ENCODE results near the gene MAPK12.

MAPK12 gene

DNA sequence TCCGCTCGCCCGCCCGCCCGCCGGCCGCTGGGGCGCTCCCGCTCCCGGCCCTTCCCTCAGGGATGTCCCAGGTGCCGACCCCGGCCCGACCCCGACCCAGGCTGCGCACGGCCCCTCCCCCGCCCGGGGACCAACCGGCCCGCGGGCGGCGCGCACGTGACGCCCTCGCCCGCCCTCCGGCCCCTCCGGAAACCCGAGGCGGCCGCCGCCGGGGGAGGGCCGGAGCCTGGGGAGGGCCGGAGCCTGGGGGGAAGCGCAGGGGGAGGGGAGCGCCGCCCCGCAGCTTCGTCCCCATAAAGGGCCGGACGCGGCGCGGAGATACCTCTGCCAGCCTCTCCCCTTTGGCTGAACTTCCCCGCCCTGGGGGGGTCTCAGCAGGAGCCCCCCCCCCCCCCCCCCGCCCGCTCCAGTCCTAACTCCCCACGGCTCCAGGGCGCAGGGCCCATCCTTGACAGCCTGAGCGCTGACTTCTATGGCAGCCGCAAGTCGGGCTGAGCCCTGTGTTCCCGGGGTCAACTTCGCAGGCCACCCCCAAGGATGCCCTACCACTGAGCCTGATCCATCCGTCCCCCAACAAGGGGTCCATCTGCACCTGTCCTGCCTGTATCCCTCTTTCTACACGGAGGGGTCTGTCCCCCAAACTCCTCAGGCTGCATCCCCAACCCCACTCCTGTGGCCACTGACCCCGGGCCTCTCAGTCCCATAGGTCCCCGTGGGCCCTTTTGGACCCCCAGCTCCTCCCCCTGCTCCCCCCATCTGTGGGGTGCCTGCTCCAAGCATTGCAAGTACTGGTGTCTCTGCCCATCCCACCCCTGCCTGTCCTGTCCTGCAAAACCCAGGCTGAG is at the start of gene MAPK12:
TSS of gene MAPK12 (minus strand) at position 69 of the 845 bp plus-strand sequence. CDS start 174 bp downstream, outside the sequence.
- DNase-seq = no peak

DNA sequence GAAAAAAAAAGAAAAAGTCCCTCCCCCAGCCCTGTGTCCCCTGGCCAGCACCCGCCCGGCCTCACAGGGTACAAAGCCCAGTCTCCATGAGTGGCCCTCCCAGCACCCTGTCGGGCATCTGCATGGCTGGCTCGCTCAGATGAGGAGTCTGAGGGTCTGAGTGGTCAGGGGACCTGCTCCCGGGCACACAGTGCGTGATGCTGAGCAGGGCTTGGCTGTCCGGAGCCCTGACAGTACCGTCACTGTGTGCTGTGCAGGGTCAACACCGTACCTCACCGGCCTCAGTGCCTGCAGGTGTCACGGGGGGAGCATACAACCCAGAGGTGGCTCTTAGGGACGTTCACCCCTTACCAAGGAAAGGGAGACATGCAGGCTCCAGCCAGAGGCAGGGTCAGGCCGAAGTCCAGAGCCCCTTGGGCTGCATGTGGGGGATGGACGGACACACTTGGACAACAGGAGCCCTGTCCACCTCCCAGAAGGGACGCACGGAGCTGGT is 49.5 kb upstream of the MAPK12 start:
- no peak for DNase-seq

DNA sequence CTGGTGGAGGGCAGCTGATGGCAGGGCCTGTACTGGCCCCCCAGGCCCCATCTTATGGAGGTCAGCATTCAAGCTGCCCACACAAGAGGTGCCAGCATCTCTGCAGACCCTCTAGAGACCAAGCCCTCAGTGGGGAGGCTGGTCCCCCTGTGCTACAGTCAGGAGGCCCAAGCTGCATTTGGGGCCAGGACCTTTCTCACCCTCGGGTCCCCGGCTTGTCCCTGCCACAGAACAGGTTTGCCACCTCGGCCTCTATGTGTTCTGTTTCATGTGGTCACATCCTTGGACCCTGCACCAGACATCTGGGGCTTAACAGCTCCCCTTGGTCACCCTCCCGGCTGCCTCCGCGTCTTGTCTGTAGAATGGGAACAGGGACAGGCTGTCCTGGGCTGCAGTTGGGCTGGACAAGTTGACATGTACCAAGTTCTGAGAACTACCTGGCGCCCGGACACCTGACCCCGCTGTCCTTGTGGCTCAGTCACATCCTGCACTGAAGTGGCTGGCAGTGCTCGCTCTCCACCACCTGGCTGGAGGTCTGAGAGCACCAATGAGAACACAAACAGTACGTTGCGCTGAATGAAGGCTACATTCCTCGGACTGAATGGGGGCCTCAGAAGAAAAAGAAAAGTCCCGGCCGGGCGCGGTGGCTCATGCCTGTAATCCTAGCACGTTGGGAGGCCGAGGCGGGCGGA is 48.7 kb upstream of the MAPK12 start:
- DNase-seq = no peak

DNA sequence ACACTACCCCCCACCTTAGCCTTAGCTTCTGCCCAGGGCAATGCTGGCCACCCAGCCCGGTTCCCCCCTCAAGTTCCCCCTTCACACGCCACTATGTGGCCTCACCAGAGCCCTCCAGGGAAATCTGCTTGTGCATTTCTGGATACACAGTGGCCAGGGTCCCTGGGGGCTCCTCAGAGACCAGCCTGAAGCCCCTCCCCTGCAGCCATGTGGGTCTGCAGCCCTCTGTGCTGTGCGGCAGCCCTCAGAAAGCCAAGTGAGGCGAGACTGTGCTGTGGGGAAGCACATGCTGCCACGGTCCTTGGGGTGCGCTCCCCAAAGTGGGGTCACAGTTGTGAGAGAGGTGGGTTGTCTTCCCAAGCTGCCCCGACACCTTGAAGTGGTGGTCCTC is 48.1 kb upstream of the MAPK12 start:
- no peak for DNase-seq

DNA sequence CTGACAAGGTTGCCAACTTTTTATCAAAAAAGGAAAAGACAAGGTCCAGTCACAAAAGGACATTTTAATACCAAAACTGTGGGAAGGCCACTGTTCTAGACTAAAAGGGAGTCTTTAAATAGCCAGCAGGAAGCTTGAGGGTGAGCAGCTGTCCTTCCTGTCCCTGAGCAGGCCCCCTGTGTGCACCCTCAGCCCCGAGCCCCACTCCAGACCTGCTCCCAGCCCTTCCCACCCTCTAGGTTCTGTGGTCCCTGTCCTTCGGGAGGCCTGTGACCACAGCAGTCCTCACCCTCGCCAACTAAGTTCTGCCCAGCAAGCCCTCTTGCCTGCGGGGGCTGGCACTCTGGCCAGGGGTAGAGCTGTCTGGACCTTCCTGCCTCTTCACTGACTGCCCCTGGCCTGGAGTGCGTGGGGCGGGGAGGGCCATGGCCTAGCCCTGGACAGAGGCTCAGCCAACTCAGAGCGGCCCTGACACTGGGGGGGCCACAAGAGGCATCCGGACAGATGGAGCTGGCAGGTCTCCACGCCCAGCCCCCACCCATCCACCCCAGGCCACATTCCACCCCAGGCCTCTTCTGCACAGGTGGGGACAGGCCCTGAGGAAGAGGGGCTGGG is 47.6 kb upstream of the MAPK12 start:
- DNase-seq = no peak

DNA sequence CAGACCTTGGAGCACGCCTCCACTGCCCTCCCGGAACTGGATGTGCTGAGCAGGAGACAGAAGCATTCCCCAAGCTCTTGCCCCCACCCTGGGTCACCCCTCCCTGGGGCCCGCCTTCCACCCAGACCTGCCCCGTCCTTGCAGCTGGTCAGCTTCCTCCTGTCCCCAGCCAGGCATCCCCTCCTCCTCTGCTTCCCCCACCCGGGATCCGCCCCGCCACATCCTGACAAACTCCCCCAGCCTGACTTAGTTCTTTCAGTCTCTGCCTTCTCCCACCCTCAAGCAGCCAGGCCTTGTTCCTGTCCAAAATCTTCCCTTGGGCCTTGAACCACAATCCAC is 47.1 kb upstream of the MAPK12 start:
- DNase-seq = no peak

DNA sequence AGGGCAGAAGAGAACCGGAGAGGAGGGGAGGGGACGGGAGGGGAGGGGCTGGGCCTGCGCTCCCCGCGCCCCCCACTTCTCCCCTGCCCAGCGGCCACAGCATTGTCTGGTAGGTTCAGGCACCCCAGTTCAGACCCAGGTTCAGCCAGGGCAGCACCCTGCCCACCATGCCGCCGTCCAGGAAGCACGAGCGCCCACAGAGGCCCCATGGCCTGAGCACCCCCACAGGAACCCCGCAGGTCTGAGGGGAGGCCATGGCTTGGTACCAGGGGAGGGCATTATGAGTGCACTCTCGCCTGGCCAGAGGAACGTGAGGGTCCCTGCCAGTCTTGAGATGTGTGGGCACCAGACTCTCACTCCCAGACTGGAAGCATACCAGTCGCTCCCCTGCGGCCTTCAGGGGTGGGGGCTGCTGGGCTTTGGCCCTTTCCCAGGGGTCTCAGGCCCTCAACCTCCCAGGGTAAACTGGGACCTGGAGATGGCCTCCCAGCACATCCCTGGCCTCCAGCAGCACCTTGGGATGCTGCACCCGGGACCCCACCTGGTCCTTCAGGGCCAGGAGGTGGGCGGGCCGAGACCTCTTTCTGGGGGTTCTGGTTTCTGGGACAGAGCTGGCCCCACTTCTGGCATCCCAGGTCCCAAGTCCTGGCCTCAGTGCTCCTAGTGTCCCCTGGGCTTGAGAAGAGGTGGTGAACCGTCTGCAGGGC is 46.6 kb upstream of the MAPK12 start:
- DNase-seq = no peak

DNA sequence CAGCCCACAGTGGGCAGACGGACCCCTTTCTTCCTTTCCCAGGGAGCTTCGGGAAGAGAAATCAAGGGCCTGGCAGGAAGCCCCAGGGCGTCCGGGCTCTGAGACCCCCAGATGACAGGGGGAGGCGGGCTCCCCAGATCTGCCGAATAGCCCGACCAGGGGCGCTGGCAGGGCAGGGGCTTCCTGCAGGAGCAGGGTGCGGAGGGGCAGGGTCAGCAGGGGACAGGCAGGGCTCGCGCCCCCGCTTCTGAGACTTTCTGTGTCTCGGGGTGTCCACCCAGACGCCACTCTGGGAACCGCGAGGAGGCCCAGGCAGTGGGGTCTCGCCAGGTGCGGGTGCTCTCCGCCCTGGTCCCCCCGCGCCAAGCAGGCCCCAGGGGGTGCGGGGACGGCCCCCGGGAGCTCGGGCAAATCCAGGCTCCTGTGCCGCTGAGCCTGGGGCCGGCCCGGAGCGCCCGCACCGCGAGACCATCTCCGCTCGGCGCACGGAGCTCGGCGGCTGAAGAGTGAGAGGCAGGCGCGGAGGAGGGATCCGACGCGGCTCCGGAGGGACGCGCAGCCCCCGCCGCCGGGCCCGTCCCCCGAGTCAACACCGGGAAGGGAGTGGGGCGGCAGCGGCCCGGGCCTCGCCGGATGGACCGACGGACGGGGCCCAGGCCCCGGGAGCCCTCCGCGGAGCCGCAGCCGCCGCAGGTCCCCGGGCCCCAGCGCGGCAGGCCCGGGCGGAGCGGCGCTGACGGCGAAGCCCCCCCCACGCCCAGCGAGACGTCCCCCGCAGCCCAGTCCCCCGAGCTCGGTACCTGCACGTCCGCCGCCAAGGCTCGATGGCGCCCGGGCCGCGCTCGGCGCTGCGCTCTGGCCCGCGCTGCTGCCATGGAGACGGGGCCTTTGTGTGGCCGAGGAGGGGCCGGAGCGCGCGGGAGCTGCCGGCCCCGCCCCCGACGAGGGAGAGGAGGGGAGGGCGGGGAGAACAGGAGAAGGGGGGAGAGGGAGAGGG is 45.6 kb upstream of the MAPK12 start, which contains the start of gene PLXNB2:
TSS of gene PLXNB2 (minus strand) at position 894 of the 997 bp plus-strand sequence. CDS start 17,062 bp downstream, outside the sequence.
- no peak for DNase-seq

DNA sequence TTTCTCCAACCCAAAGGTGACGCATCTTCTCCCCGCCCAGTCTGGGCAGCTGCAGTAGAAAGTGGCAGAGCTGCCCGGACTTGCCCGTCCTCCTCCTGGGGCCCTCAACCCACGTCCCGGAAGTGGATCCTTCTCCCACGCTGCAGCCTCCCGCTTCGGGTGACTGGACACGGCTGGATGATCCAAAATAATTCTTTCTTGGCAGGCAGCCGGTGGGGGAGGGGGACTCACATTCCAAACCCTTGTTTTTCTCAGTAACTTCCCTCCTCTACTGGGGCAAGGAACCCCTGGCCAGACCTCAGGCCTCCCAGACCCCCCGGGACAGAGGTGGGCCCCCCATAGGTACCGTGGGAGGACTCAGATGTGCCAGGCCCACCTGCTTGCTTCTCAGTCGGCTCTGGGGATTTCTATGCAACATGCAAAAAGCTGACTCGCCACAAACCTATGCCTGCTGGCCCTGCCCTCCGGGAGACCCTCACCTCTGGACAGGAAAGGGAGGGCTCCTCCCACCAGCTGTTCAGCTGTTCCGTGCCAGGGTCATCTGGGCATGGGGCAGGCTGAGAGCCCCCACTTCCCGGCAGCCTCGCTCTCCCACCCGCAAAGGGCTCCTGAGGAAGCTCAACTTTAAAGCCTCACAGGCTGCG is 44.6 kb upstream of the MAPK12 start:
- no peak for DNase-seq

DNA sequence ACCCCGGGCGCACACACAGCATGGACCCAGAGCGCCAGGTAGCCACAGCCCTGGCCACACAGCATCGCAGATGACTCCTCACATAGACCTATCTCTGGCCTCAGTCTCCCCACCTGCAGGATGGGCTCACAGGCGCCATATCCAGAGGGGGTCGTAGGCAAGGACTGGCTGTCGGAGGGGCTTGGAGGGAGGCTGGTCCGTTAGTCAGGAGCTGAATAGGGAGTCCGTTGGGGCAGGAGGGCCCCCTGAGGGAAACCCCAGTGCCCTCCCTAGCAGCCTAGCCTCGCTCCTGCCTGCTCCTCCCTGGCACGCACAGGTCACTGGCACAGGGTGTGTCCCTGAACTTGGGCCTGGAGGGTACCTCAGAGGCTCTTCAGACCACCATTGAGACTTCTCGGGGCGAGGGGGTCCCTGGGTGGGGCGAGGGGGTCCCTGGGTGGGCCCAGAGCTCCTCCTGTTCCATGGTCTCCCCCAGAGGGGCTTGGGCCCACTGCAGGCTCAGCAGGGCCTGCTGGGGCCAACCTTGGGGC is 44.0 kb upstream of the MAPK12 start:
- no peak for DNase-seq

DNA sequence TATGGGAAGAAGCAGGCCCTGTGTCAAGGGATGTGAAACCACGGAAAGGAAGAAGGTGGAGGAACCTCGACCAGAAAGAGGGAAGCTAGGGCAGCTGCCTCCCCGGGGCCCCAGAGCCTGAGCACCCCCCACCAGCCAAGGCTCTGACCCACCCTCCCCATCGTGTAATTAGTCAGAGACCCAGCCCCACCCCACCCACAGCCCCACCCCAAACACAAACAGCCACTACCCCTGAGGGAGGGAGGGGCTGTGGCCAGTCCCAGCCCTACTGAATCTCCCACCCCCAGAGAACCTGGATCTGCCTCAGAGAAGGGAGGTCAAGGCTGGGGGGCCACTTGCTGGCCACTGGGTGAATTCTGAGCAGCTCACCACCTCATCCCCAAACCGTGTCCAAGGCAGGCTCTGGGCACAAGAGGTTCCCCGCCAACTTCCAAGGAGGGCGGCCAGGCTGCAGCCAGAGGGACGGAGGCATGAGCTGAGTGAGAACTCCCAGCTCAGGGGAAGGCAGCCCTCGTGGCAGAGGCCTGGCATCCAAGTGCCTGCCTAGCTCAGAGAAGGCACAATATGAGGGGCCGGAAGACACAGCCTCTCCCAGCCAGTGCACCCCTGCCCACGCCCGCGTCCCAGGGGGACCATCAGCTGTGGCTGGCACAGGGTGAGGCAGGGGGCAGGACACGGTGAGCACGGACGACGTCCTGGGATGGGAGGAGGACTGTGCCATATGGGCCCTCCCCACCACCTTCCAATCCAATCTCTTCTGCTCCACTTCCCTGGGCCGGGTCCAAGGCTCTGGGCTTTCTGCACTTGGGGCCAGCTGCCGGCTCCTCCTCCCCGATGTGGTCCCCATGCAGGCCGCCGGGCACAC is 43.3 kb upstream of the MAPK12 start:
- no peak for DNase-seq

DNA sequence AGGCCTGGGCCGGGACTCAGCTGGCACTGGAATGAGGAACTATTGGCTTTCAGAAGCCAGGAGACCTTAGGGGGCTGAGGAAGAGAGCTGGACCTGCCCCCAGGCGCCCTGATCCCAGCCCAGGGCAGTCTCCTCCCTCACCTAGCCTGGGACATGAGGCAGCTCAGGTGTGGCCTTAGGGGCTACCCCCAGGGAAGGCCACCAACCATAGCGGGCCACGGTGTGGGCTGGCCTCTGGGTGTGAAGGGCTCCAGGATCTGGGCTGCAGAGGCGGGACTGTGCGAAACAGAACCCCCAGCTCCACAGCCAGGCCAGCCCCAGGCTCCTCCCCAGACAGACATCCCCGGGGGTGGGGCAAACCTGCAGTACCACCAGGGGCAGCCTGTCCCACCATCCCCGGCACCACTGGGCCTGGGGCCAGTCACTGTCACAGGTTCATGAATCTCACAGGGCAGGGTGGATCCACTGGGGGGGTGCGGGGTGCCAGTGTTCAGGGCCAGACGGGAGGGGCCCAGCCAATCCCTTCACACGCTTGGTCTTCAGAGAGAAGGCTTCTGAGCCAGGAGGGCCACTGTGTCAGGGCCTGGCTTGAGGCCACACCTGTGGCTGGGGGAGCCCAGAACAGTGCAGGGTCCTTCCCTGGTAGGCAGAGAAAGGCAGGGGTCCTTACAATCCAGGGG is 42.5 kb upstream of the MAPK12 start:
- no peak for DNase-seq

DNA sequence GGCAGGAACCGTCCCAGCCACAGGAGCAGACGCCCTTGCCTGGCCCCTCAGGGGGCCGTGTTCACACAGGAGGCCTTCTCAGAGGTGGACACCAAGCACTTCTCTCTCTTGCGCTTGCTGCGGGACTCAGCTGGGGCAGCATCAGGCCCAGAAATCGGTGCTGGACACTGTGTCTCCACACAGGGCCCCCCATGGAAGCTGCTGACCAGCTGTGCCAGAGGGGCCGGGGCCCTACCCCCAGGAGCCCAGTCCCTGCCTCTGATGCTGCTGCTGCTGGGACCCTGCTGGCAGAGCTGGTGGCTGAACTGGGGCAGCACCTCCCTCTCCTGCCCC is 42.0 kb upstream of the MAPK12 start:
- DNase-seq = no peak

DNA sequence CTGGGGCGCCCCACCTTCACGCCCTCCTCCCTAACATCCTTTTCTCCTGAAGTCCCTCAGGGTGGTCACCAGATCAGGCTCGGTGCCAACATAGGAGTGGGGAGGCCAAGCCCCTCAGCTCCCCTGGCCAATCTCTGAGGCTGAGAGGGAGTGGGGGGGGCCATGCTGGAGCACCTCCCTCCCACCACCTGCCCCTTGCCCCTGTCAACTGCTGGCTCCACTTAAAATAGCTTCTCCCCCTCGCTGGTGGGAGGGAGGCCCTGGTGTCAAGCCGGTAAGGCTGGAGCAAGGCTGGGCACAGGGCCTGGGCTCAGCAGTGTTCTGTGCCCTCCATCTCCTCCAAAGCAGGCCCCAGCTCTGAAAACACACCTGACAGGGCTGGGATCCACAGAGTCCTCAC is 41.1 kb upstream of the MAPK12 start:
- DNase-seq = no peak

DNA sequence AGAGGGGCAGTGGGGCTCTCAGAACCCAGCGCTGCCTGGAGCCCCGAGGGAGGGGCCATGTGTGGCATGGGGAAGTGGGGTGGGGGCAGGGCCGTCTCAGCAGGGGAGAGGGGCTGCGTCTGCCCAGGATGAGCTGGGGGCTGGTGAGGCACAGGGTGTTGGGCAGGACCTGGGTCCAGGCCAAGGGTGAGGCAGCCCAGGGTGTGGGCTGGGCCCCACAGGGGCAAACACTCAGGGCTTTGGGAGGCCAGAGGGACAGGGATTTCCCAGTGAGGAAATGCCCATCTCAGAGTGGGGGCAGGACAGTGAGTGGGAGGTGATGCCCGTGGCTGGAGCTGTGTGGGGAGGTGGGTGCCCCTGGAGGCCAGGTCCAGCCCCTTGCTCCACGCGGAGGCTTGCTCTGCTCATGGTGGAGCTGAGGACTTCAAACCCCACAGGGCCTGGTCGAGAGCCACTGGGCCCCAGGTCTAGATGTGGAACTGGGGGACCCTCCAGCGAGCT is 40.6 kb upstream of the MAPK12 start:
- DNase-seq = no peak

DNA sequence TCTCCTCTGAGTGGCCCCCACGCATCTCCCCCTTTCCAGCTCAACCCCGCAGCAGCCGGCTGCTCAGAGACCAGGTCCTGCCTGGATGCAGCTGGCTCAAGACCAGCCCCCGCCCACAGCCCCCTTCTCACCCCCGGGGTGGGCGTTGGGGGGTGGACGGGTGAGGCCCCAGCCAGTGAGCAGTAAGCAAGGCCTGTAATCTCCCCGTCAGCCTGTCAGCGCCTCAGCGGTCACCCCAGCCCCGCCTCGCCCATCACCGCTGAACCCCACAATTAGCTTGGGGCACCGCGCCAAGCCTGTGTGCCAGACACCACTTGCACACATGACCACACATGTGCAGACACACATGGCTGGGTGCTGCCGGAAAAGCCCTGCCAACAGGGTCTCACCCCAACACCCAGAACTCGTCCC is 40.1 kb upstream of the MAPK12 start:
- DNase-seq = no peak

DNA sequence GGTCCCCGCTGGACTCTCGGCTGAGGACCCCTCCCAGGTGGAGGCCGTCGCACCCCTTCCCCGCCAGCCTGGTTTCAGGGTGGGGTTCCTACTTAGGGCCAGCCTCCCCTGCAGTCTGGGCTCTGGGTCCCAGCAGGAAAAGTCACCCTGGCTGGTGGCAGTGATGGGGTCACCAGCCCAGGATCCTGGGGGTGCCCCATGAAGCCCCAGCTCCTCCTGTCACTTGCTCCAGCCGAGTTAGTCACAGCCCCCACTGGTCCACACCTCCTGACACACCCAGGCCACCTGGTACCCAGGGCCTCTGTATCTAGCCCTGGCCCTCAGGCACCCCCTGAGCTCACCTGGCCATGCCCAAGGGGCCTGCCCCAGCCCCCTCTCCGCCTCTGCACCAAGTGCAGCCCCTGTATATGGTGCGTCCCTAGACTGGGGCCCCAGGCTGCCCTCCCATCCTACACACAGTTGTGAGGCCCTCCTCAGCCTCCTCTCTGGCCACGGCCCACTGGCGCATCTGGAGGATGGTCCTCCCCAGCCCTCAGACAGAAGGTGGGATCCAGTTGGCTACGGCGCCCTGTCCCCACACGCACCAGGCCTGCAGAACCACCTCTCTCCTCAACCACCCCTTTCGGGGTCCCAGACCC is 39.3 kb upstream of the MAPK12 start:
- DNase-seq = no peak

DNA sequence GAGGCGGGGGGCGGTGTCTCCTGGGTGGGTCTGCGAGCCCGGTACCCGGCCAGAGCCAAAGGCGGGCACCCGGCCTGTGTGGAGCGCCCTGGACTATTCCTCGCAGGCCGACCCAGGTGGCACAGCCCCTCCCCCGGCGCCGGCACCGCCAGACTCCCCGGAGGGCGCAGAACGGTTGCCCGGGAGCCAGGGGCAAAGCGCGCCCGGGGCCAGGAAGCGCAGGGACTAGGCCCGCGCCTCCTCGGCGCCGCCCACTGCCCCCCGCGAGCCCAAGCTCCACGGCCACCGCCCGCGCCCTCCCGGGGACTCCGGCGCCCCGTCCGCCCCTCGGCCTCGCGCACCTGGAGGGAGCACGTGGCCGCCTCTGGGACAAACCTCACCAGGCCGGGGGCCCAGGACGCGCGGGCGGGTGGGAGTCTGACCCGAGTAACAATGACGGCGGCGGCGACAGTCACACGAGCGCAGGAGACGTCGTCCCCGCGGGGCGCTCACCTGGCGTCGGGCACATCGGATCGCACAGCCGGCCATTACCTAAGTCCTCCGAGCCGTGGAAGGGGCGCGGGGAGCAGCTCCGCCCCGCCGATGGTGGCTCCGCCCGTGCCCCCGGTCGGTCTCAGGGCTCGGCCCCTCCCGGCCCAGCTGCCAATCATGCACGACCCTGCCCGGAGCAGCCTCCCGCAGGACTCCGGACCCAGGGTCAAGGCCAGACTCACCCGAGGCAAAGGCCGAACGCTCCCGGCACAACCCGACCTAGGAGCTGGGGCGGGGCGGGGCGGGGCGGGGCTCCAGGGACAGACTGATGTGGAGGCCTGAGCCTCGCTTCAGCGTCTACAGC is 38.5 kb upstream of the MAPK12 start:
- no peak for DNase-seq
